DMS53 (cell line): Measurements from ENCODE around the gene ABO.
"Not testable (repeated sequence)": the region's sequence is repeated elsewhere in the genome, so short reads cannot be mapped to it uniquely, and the experiment has no call there.

Experiments used
- DNase-seq: peaks from one replicate; lab custom pipeline; 2025; lab: John Stamatoyannopoulos, UW

The ABO gene

DNA sequence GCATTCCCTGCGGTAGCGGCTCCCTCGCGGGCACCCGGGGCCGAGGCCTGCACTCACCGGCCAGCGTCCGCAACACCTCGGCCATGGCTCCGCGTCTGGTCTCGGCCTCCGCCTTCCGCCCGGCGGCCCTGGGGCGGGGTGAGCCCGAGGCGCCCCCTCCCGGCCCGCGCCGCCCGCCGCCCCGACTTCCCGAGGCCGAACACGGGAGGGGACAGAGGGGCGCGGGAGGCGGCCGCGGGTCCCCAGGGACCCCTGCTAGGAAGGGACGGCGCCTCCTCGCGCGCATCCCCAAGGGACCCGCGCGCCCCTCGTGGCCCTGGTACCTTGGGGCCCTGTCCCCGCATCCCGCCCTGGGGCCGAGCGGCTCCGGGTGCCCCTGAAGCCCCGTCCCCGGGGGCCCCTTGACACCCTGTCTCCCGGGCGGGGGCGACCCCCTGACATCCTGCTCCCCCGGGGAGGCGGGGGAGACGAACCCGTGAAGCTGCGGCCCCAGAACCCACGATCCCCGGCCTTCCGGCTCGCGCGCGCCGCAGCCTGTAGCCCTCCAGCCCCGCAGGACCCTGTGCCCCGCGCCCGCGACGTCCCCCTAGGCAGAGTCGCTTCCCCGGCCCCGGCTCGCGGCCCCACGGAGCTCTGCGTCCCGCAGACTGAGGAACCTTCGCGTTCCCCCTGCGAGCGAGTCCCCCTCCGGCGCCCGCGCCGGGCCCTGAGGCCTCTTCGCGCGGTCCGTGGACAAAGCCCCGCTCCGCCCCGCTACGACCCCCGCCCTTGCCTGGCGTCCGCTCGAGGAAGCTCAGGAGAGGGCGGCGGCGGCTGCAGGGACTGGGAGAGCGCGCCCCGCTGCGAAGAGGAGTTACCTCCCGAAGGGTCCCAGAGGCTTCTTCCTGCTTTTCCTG is at the start of gene ABO:
ABO (minus strand) TSS at position 97 of the 896 bp plus-strand sequence.
- DNase-seq: peak; percentile 60

DNA sequence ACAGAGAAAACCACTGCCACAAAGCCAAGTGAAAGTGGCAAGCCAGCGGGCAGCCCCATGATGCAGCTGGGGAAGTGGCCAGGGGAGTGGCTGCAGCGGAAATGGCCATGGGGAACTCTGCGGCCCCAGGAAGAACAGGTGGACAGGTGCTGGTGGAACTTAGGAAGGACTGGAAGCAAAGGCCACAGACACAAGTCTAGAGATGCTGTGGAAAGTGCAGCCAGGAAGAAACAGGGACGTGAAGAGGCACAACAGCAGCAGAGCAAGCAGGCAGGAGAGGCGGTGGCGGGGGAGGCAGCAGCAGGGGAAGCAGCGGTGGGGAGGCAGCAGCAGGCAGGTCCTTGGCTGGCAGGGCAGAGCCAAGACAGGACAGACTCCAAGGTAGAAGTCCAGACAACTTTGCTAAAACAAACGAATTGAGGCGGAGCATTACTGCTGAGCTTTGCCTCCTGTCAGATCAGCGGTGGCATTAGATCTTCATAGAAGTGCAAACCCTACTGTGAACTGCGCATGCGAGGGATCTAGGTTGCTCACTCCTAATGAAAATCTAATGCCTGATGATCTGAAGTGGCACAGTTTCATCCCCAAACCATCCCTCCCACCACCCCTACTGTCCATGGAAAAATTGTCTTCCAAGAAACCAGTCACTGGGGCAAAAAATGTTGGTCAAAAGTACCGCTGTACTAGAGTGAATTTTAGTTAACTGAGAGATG is 49.1 kb upstream of the ABO start:
- no peak for DNase-seq

DNA sequence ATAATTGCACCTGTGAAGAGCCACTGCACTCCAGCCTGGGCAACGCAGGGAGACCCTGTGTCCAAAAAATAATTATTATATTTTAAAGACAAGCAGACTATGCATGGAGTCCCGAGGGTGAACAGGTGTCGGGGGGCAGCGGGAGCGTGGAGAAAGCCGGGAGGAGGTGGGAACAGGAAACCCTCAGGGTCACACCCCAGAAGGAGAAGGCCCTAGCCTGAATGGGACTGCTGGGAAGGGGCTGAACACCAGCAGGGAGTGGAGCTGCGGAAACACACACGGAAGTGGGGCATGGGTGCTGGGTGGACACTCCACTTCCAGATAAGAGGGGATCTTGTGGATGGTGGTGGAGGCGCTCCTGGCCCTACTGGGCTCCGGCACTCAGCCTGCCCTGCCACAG is 48.2 kb upstream of the ABO start:
- no peak for DNase-seq

DNA sequence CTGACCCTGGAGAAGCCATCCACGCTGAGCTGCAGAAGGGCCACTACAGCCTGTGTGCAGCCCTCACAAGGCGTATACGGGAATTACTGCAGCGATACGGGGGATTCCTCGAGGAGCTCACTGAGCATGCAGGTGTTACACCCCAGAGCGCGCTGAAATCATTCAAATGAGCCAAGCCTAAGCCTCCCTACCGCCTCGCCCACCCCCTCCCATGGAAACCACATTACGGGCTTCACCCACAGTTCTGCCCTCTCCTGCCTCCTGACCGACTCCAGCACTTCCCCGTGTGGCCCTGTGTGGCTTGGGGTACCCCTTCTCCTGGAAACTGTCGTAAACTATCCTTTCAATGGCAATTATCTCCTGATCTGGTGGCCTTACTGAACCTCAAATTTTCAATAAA is 47.7 kb upstream of the ABO start:
- DNase-seq: no peak

DNA sequence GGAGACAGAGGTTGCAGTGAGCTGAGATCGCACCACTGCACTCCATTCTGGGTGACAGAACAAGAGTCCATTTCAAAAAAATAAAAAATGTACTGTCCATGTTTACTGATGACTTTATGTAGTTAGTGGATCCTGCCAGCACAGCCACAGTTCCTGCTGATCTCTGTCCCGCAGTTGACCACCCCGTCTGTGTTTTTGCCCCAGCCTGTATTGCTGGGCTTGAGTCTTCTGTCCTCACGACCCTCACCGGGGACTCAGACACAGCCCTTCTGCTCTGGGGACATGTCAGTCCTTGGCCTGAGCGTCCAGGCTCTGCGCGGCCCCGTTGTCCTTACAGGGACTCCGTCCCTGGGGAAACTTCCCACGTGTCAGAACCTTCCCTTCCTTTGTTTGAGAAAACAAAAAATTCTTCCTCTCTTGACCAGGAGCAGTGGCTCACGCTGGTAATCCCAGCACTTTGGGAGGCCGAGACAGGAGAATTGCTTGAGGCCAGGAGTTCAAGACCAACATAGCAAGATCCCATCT is 46.5 kb upstream of the ABO start:
- no peak for DNase-seq

DNA sequence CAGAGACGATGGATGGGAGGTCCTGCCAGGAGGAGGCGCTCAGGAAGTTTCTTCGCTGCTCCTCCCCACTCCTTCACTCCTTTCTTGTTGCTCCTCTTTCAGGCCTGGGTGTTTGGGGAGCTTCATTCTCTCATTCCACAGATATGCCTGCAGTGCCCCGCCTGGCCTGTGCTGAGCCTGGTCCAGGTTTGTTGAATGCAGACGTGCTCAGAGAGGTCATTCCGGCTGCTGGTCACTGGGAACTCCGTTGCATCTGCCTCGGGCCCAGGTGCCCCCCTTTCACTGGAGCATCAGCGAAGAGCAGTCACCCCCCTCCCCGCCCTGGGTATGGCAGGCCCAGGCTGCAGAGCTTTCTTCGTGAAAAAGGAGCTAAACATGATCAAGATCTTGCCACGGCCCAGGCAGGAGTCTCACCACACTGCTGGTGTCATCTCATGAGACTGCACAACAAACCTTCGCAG is 45.5 kb upstream of the ABO start:
- no peak for DNase-seq

DNA sequence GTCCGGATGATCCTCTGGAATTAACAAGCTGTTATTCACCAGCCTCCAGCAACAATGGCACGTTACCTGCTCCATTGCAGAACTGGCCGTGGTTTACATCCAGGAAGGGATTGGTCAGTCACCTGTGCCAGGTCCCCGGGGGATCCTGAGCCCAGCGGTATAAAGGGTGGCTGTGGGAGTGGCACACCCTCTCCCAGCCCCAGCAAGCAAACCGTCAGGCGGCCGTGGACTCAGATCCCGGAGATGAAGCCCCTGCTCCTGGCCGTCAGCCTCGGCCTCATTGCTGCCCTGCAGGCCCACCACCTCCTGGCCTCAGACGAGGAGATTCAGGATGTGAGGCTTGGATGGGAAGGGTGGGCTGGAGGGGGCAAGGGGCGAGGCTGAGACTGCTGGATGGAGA is 42.5 kb upstream of the ABO start:
- not testable (repeated sequence) for DNase-seq

DNA sequence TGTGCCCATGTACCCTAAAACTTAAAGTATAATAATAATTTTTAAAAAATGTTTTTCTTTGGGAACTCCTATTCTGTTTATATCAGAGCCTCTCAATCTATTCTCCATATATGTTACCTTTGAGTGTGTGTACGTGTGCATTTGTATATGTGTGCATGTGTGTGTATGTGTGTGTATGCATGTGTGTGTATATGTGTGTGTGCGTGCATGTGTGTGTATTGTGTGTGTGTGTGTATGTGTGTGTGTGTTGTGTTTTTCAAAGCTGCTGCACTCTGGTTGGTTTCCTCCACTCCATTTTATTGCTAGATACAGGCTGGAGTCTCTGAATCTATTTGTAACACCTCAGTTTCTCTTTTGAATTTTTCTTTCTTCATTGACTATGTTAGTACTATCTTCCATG is 41.0 kb upstream of the ABO start:
- DNase-seq: no peak

DNA sequence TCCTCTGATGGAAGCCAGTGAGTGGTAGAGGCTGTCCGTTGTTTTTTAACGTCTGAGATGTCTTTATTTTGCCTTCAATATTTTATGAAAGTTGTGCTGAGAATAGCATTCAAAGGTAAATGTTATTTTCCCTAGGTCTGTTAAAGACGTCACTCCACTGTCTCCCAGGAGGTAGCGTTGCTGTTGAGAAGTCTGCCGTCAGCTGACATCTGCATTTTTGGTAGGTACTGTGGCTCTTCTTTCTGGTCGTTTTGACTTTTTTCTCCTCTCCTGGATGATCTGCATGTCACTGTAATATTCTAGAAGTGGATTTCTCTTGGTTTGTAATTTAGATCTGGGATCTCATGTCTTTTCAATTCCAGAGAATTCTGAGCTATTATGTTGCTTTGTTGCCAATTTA is 34.6 kb upstream of the ABO start:
- no peak for DNase-seq

DNA sequence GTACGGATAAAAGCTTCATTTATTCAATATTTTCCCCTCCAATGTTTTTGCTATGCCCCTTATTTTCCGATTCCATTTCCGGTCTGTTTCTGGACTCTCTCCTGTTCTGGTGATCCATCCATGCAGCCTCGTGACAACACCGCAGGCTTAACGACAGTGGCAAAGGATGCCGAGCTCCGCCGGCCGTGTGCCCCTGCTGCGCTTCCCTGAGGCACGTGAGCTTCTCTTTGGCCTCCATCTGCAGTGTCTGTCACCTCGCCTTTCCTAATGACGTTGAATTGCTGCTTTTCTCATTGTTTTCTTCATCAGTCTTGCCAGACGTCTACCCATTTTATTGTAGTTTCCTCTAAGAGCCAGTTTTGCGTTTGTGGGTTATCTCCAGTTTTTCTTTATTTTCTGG is 32.3 kb upstream of the ABO start:
- no peak for DNase-seq

DNA sequence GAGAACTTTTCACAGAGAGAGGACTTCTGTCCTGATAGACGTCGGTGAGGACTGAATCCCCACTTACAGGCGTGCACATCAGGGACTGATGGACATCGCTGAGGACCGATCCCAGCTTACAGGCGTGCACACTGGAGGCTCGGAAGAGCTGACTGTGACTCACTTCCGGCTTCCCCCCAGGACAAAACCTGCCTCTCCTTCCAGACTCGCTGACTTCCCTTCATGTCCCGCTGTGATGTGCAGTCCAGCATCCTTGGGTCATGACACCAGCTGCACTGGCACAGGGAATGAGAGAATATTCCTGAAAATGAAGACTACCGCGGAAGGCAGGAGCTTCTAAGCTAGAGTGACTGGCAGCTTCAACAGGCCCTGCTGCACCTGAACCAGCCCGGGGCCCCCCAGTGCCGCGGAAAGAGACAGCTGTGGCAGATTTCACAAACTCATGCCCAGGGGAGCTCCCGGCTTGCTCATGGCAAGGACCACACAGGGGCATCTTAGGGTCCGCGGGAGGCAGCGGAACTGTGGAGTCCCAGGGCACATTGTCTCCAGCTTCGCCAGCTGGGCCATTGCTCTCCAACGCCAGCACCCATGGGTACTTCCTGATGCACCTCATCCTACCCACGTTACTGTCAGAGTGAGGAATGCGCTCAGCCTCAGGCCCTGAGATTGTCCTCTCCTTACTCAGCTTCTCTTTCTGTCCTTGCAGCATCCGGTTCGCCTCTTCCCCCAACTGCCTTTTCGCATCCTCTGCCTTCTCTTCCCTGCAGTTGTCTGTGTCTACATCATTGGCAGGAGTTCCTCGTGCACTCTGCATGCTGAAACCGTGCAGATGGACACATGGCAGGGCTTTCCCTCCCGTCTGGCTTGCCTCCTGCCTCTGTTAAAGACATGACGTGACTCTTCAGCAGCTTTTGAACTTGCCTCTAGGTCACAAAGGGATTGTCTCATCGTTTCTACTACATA is 31.5 kb upstream of the ABO start:
- DNase-seq: no peak

DNA sequence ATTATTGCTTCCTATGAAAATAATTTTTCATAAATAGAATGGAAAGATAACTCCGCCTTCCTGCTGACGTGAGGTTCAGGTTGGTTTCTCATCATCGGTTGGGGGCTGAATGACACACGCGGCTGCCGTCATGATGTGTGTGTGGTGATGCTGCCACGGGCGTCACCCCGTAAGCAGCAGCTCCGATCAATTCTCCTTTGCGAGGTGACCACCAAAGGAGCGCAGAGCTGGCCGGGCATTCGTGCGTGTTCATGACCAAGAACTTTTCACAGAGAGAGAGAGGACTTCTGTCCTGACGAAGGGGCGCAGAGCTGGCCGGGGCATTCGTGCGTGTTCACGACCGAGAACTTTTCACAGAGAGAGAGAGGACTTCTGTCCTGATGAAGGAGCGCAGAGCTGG is 30.7 kb upstream of the ABO start:
- DNase-seq: no peak

DNA sequence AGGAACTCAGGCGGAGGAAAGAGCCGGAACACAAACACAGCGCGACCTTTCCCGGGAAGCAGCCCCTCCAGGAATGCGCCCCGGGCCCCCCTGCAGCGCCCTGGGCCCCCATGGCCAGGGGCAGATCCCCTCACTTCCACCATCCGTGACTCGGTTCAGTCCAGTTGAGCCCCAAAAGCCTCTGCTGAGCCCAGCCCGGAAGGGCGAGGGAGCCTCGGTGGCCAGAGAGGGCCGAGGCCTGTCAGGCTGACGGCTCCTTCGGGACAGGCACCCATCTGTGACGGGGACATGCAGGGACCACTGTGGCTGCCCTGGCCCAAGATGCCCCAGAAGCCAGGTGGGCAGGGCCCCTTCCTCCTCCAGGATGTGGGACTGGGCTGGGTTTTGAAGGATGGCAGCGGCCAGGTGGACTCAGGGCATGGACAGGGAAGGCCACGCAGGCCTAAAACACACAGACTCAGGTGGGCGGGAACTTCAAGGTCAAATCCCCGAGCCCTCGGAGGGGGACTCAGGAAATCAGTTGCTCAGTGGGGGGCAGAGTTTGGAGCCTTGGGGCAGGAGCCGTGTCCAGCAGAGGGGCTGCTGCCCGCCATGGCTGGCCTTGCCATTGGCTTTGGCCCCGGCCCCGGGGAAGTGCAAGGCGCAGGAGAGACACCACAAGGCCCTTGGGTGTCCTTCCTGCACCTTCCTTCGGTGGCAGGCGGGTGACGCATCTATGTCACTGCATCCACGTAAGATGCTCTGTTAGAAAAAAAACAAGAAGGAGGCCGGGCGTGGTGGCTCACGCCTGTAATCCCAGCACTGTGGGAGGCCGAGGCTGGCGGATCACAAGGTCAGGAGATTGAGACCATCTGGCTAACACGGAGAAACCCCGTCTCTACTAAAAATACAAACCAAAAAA is 29.7 kb upstream of the ABO start:
- no peak for DNase-seq

DNA sequence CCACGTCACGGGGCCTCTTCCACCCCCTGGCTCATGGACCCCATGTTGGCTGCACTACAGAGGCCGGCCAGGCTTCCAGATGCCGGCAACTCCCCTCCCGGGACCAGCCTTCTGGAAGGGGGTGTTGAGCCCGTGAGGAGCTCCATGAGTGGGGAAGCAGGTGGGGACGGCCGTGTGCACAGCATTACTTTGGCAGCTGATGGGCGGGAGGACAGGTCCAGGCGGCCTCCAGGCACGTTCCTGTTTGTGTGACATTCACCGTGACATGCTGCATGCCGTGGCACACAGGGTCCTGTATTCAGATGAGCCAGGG is 29.1 kb upstream of the ABO start:
- DNase-seq: no peak

DNA sequence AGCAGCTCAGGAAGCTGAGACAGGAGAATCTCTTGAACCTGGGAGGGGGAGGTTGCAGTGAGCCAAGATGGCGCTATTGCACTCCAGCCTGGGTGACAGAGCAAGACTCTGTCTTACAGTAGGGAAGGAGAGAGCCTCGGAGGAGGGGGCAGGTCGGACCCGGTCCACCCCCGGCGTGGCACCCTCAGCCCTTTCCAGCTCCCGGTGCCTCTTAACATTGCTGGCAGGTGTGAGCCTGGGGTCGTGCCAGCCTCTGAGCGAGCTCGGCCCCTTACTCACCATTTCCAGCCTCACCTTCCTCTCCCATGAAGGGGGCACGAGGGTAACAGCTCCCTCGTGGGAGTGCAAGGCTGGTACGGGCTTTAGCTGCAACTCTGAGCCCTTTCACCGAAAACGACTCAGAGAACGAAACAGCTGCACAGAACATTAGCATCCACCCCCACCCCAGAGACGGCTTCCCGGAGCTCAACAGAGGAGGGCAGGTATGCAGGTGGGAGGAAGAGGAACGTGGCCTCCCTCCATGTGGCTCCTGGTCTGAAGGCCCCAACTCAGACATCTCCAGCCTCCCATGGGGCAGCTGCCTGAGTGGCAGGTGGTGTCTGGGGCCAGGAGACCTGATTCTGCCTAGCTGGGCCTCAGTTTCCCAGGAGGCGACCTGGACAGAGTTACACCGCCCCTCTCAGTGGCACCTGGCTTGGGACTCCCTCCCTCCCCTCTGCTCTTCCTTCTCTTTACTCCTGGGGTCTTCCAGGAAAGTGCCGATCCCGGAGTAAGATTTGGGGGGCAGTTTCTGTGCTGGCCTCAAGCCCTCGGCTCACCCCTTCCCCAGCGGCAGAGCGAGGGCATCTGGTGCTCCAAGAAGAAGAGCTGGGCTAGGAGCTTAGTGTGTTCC is 28.5 kb upstream of the ABO start:
- no peak for DNase-seq

DNA sequence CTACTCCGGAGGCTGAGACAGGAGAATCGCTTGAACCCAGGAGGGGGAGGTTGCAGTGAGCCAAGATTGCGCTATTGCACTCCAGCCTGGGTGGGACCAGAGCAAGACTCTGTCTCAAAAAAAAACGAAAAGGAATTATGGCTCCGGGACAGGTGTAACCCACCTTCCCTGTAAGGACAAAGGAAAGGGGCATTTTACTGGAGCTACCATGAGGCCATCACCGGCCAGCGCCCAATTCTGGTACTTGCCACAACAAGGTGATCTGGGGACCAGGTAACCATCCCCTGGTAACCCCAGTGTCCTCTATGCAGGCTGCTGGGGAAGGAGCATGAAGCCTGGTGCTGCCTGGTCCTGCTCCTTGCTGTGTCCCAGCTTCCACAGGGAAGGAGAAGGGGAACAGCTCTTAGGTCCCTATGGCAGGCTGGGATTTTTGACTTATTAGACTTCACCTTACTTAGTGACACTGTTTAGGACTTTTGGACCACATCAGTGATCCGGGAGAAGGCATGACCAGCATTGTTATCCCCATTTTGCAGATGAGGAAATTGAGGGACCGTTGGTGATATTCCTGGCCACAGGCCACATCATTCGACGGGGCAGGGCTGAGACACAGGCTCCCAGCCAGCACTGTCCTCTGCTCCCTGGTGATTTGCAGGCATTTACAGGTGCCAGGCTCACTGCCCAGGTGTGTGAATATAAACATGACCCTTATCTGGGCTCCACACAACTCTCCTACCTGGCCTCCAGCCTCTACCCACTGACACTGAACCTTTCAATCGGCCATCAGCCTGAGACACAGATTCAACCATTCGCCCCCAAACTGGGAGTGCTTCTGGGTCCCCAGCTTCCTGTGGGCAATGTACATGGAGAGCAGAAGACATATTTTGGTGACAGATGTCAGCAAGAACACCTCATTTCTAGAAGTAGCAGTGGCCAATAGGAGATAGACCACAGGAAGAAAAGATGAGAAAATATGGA is 26.5 kb upstream of the ABO start:
- no peak for DNase-seq

DNA sequence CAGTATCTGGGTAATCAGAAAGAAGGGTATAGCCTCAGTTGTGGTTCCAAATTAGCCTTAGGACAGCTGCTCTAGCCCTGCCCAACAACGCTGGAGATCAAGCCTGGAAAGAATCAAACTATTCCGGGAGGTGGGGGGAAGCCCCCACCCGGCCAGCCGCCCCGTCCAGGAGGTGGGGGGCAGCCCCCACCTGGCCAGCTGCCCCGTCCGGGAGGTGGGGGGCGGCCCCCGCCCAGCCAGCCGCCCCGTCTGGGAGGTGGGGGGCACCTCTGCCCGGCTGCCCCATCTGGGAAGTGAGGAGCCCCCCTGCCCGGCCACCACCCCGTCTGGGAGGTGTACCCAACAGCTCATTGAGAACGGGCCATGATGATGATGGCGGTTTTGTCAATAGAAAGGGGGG is 25.0 kb upstream of the ABO start:
- DNase-seq: not testable (repeated sequence)

DNA sequence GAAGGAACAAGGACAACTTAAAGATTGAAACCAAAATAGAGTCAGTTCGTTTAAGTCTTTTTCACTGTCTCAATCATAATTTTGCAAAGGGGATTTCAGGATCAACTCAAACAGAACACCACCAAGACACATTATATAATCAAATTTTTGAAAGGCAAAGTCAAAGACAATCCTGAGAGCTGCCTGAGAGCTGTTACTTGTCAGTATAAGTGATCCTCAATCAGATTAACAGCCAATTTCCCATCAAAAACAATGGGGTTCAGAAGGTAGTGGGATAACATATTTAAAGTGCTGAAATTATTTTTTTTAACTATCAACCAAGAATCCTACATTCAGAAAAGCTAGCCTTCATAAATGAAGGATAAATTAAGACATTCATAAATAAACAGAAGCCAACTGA is 19.3 kb upstream of the ABO start:
- no peak for DNase-seq
